Neural progenitor cell (in vitro differentiated cells): ENCODE data around the gene SUPT3H. TPM values are rescaled to one million over a fixed set of nuclear protein-coding genes. Genes with fewer than 3 reads are reported as not detected.

Source experiments
- DNase-seq: peaks from one replicate; pipeline ENCODE4 v3.0.0-alpha.2; 2016; ENCODE audit warnings: low spot score
- H2AFZ ChIP-seq: fragments of 200-600 bp; sonication (generic); replicated peaks from 2 replicates; pipeline ENCODE4 v1.6.1; 2016; ENCODE audit warnings: antibody characterized with exemption
- H3F3A ChIP-seq: fragments of 200-600 bp; sonication (generic); 2 replicates; pipeline ENCODE4 v1.6.1; 2016; ENCODE audit warnings: antibody characterized with exemption, low read depth
- H3K27ac ChIP-seq: fragments of 200-600 bp; sonication (generic); 2 replicates; pipeline ENCODE4 v1.5.1; 2016; ENCODE audit warnings: mild to moderate bottlenecking
- H3K27me3 ChIP-seq: fragments of 200-600 bp; sonication (generic); 2 replicates; pipeline ENCODE4 v1.6.1; 2016; ENCODE audit warnings: mild to moderate bottlenecking, moderate library complexity
- H3K36me3 ChIP-seq: fragments of 200-600 bp; sonication (generic); 2 replicates; pipeline ENCODE4 v1.5.1; 2016
- H3K4me1 ChIP-seq: fragments of 200-600 bp; sonication (generic); 2 replicates; pipeline ENCODE4 v1.6.1; 2016; ENCODE audit warnings: mixed run types
- H3K4me2 ChIP-seq: fragments of 200-600 bp; sonication (generic); 2 replicates; pipeline ENCODE4 v1.6.1; 2016
- H3K4me3 ChIP-seq: fragments of 200-600 bp; sonication (generic); 2 replicates; pipeline ENCODE4 v1.5.1; 2016
- H3K79me2 ChIP-seq: fragments of 200-600 bp; sonication (generic); 2 replicates; pipeline ENCODE4 v1.6.1; 2016; ENCODE audit warnings: low read depth
- H3K9ac ChIP-seq: fragments of 200-600 bp; sonication (generic); 2 replicates; pipeline ENCODE4 v1.6.1; 2016
- H3K9me3 ChIP-seq: fragments of 200-600 bp; sonication (generic); 2 replicates; pipeline ENCODE4 v1.5.1; 2016; ENCODE audit warnings: low read depth
- H4K20me1 ChIP-seq: fragments of 200-600 bp; sonication (generic); 2 replicates; pipeline ENCODE4 v1.6.1; 2016; ENCODE audit warnings: low read depth
- H3K27ac Mint-ChIP-seq: 3 replicates; pipeline ENCODE4 v1.8.0; 2021; ENCODE audit warnings: mixed read lengths
- H3K27me3 Mint-ChIP-seq: 2 replicates; pipeline ENCODE4 v1.8.0; 2022; ENCODE audit warnings: low read depth, mild to moderate bottlenecking, inconsistent platforms, moderate library complexity, mixed read lengths; ENCODE audit not compliant: insufficient read depth
- H3K36me3 Mint-ChIP-seq: 3 replicates; pipeline ENCODE4 v1.8.0; 2021; ENCODE audit warnings: mixed read lengths
- H3K4me1 Mint-ChIP-seq: 3 replicates; pipeline ENCODE4 v1.8.0; 2021; ENCODE audit warnings: mixed read lengths
- H3K4me3 Mint-ChIP-seq: 3 replicates; pipeline ENCODE4 v1.8.0; 2021; ENCODE audit warnings: mild to moderate bottlenecking, moderate library complexity, mixed read lengths
- H3K9me3 Mint-ChIP-seq: 3 replicates; pipeline ENCODE4 v1.8.0; 2020; ENCODE audit warnings: mixed read lengths
- CTCF ChIP-seq: fragments of 200-600 bp; sonication (generic); IDR thresholded peaks from 2 replicates; pipeline ENCODE4 v1.5.1; 2017; ENCODE audit warnings: antibody characterized with exemption, mild to moderate bottlenecking
- EZH2 ChIP-seq: fragments of 200-600 bp; sonication (generic); IDR thresholded peaks from 2 replicates; pipeline ENCODE4 v1.6.1; 2017; ENCODE audit warnings: antibody characterized with exemption, mild to moderate bottlenecking, moderate library complexity
- EZH2phosphoT487 ChIP-seq: fragments of 200-600 bp; sonication (generic); IDR thresholded peaks from 2 replicates; pipeline ENCODE4 v1.6.1; 2017; ENCODE audit warnings: antibody characterized with exemption
- total RNA-seq: library from RNA; depleted of rRNA; stranded (reverse); fragments of >200 nt; gene quantifications from 2 replicates; pipeline ENCODE4 v1.2.3, GENCODE V29; 2015; ENCODE audit warnings: low replicate concordance

The SUPT3H gene
- total RNA-seq, 1 donor from 2014 or later: 16.3 TPM

GRCh38 chr6:45255434-45255833 is 122.3 kb downstream of the SUPT3H start:
- no peak for DNase-seq
- Mint-ChIP-seq H3K36me3 (no peaks in the 10 kb centered on the region), H3K27me3 (no peaks in the 10 kb centered on the region), H3K9me3 (peaks cover 3% of the 10 kb centered on the region), H3K4me3 (no peak overlapping the region), H3K4me1 (no peaks in the 10 kb centered on the region), H3K27ac (no peak overlapping the region)
- no peaks in the 10 kb centered on the region for H3K27me3 ChIP-seq
- H3K79me2 ChIP-seq: no peaks in the 10 kb centered on the region
- H2AFZ ChIP-seq: no peak overlapping the region
- H3K27ac ChIP-seq: no peak overlapping the region
- no peak overlapping the region for H3K4me2 ChIP-seq
- H3K4me1 ChIP-seq: no peaks in the 10 kb centered on the region
- H3K9me3 ChIP-seq: no peaks in the 10 kb centered on the region
- H3F3A ChIP-seq: no peaks in the 10 kb centered on the region
- no peak overlapping the region for H3K9ac ChIP-seq
- H3K4me3 ChIP-seq: no peak overlapping the region
- H4K20me1 ChIP-seq: no peaks in the 10 kb centered on the region
- TF ChIP-seq CTCF (no peak), EZH2phosphoT487 (no peak), EZH2 (no peak)
- H3K36me3 ChIP-seq: no peaks in the 10 kb centered on the region

GRCh38 chr6:45254253-45254652 is 123.5 kb downstream of the SUPT3H start:
- Histone ChIP-seq H3K79me2 (no peaks in the 10 kb centered on the region), H3K4me3 (no peak overlapping the region), H3K27ac (no peak overlapping the region), H3F3A (peaks cover 6% of the 10 kb centered on the region), H4K20me1 (no peaks in the 10 kb centered on the region), H3K9ac (no peak overlapping the region), H3K9me3 (no peaks in the 10 kb centered on the region), H3K4me2 (no peak overlapping the region), H2AFZ (no peak overlapping the region), H3K4me1 (peaks cover 9% of the 10 kb centered on the region), H3K27me3 (no peaks in the 10 kb centered on the region), H3K36me3 (no peaks in the 10 kb centered on the region)
- Mint-ChIP-seq H3K27ac (no peak overlapping the region), H3K4me1 (peaks cover 3% of the 10 kb centered on the region), H3K9me3 (peaks cover 3% of the 10 kb centered on the region), H3K36me3 (no peaks in the 10 kb centered on the region), H3K27me3 (no peaks in the 10 kb centered on the region), H3K4me3 (no peak overlapping the region)
- no peak for DNase-seq
- TF ChIP-seq EZH2 (no peak), CTCF (no peak), EZH2phosphoT487 (no peak)

- no peak overlapping the region for H3K4me3 ChIP-seq
- Mint-ChIP-seq H3K36me3 (no peaks in the 10 kb centered on the region), H3K27ac (no peak overlapping the region), H3K4me1 (peaks cover 5% of the 10 kb centered on the region), H3K27me3 (no peaks in the 10 kb centered on the region), H3K9me3 (peaks cover 3% of the 10 kb centered on the region), H3K4me3 (no peak overlapping the region)
- H3K79me2 ChIP-seq: no peaks in the 10 kb centered on the region
- TF ChIP-seq EZH2 (no peak), EZH2phosphoT487 (no peak), CTCF (no peak)
- H4K20me1 ChIP-seq: no peaks in the 10 kb centered on the region
- no peak for DNase-seq
- H3K9me3 ChIP-seq: no peaks in the 10 kb centered on the region
- H3K27me3 ChIP-seq: no peaks in the 10 kb centered on the region
- H3K4me1 ChIP-seq: peaks cover 11% of the 10 kb centered on the region
- no peak overlapping the region for H3K4me2 ChIP-seq
- H3K9ac ChIP-seq: no peak overlapping the region
- no peak overlapping the region for H3K27ac ChIP-seq
- no peak overlapping the region for H2AFZ ChIP-seq
- no peaks in the 10 kb centered on the region for H3K36me3 ChIP-seq
- H3F3A ChIP-seq: peaks cover 8% of the 10 kb centered on the region
Measured at GRCh38 chr6:45253453-45253852, 124.3 kb downstream of the SUPT3H start.
